Middle frontal gyrus (tissue), 1 donor: Measurements from ENCODE around the gene UBE2E2.

Experiments used
- DNase-seq: peaks from one replicate; pipeline ENCODE4 v3.0.0-alpha.2; 2015; ENCODE audit warnings: low spot score; ENCODE audit errors: extremely low spot score

Gene UBE2E2

GRCh38 chr3:23193831-23194230 lies 9.3 kb upstream of the UBE2E2 start:
- no peak for DNase-seq

DNA sequence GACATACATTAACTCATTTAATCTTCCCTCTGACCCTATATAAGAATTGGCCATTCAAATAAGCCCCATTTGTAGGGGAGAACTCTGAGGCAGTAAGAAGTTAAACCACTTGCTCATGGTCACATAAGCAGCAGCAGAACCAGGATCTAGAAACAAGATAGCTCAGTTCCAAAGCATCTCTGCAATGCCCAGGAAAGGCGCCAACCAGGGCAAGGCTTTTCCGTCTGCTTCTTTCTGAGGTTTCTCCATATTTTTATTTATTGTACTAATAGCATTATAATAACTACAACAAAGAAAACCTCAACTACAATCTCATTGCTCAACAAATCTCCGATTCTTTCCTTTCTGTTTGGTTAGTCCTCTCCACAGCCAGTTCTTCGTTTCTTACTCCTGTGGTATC lies 4.3 kb upstream of the UBE2E2 start:
- no peak for DNase-seq

GRCh38 chr3:23199649-23200048 lies 3.5 kb upstream of the UBE2E2 start:
- DNase-seq, result no peak

GRCh38 chr3:23201154-23201838 lies 1.8 kb upstream of the UBE2E2 start:
- DNase-seq, result no peak

DNA sequence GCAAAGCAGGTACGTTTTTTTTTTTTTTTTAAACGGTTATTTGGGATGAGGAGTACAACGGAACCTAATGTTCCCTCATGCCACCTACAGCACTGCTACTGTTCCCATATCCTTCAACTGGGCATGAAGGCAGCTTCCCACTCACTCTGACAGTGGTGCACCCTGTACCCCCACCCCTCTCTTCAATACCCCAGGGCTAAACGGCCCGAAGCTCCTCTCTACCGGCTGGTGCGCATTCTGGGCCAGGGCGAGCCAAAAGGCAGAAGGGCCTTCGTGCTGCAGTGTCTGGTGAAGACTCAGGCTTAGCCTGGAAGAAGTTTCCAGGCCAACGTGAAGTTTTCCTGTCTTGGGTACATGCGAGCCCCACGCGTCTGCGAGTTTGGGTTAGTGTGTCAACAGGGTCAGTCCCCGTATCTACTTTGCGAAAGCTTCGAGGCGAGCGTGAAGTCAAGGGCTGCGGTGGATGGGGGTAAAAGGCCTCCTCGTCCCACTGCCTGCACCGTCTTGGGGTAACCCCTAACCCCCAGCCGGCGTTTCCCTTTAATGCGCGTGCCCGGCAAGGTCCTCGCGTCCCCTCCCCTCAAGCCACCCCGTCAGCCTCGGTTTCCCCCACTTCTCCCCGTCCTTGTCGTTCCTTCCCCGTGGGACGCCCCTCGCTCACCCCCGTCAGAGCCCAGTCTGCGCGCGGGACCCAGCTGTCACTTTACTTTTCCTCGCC lies 765 bp upstream of the UBE2E2 start:
- no peak for DNase-seq

- no peak for DNase-seq
Measured at GRCh38 chr3:23203708-23204330, 692 bp downstream of the UBE2E2 start.

DNA sequence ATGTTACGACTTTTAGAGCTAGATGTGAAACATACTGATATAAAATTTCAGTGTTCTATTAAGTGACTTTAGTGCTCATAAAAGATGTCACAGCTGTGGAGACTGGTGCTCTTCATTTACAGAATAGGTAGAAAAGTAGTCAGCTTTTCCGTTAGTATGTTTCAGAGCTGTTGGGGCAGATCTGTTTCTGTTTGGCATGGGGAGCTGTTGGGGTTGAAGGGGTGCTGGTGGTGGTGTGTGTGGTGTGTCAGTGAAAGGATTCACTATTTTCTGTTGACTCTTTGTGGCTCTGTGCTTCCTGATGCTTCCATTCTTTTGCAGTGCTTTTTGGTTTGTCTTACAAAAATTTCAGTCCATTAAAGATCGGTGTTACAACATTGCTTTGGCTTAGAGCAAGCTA lies 3.2 kb downstream of the UBE2E2 start:
- no peak for DNase-seq

GRCh38 chr3:23209103-23209502 lies 6.0 kb downstream of the UBE2E2 start:
- no peak for DNase-seq

- DNase-seq, result no peak
Measured at GRCh38 chr3:23209747-23210487, 6.8 kb downstream of the UBE2E2 start.

DNA sequence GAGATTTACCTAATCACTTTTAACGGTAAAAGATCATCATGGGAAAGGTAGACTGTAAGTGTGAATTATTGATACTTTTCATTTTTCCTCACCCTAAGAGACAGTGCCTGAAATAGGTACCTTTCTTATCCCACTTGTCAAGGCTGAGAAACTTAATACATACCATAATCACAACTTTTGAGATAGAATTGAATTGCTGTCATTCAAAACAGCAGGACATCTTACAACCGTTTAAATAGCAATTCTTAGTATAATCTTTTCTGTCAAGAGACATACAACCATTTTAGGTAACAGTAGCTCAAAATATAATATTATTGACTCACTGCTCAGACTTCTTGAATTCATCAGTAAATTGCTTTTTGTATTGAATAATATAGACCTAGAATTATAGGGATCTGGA lies 10.7 kb downstream of the UBE2E2 start:
- no peak for DNase-seq

DNA sequence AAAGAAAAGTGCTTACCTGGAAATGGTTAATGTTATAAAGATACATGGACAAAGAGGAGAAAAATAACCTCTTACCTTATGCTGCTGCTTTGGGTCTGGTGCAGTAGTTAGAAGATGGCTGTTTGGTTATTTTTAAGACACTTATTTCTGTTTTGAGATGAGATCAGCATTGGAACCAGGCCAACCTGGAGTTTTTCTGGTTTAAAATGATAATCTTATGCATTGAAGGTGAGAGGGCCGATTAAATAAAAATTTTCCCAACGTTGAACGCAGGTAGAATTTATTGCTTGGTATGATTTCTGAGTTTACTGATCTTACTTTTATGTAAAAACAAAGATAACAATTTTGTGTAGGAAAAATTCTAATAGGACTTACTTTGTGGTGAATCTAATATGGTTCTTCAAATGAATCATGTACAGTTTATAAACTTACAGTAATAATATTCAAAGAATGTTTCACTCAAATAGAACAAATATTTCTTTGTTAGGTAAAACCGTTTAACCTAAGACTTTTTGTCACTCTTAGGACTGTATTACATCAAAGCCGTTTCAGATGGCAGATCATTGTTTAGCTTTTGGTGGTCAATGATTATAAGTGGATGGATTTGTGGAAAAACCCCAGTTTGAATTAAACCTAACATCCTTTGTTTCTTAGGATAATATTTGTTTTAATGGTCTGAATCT lies 14.9 kb downstream of the UBE2E2 start:
- no peak for DNase-seq

- DNase-seq, result no peak
Measured at GRCh38 chr3:23219117-23219516, 16.0 kb downstream of the UBE2E2 start.

DNA sequence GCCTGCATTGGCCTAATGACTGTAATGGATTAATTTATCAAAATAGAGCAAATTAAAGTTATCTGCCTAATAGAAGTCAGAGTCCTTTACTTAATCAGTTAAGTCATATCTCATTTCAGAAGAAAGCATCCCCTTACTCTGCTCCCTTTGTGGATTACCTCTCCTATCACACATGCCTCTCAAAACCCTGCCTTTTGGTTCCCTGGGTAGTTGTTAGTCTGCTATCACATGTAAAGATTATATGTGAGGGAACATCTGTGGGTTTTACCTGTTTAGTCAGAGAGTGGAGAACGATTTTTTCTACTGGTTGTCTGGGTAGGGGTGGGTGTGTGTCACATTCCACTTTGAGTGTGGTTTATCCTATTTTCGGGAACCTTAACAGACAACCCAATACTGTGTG lies 16.4 kb downstream of the UBE2E2 start:
- no peak for DNase-seq

- no peak for DNase-seq
Measured at GRCh38 chr3:23221136-23221535, 18.0 kb downstream of the UBE2E2 start.

- DNase-seq, result no peak
Measured at GRCh38 chr3:23232016-23232415, 28.9 kb downstream of the UBE2E2 start.

- no peak for DNase-seq
Measured at GRCh38 chr3:23232854-23233253, 29.7 kb downstream of the UBE2E2 start.

DNA sequence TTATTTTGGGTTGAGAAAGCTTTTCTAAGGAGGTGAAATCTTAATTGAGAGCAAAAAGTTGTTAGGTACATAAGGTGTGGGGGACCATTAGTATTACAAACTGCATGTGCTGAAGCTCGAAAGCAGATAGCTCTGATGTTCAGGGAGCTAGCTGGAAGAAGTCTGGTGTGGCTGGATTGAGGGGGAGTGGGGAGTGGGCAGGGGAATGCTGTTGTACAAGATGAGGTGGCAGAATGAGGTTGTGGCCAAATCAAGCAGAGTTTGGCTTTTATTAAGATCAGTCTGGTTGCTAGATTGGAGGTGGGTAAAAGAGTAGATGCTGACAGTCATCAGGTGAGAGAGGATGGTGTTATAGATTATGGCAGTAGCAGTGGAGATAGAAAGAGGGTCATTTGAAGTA lies 32.1 kb downstream of the UBE2E2 start:
- DNase-seq, result no peak

GRCh38 chr3:23236890-23237289 lies 33.8 kb downstream of the UBE2E2 start:
- DNase-seq, result no peak

- DNase-seq, result no peak
Measured at GRCh38 chr3:23238156-23238555, 35.0 kb downstream of the UBE2E2 start.

GRCh38 chr3:23238578-23238977 lies 35.5 kb downstream of the UBE2E2 start:
- DNase-seq, result no peak
